NCI-H1694 (cell line): Measurements from ENCODE around the gene CLEC4G.
"Not testable (repeated sequence)": the region's sequence is repeated elsewhere in the genome, so short reads cannot be mapped to it uniquely, and the experiment has no call there.

Source experiments
- DNase-seq: peaks from one replicate; lab custom pipeline; 2025; lab: John Stamatoyannopoulos, UW

CLEC4G gene

GRCh38 chr19:7746903-7747884 lies 15.3 kb upstream of the CLEC4G start, which contains the start of gene CD209:
CD209 (minus strand) TSS chr19:7747534; CDS start chr19:7747511, 23 bp downstream.
- no peak for DNase-seq

GRCh38 chr19:7746306-7746705 lies 14.4 kb upstream of the CLEC4G start:
- DNase-seq = not testable (repeated sequence)

GRCh38 chr19:7744871-7745650 lies 13.2 kb upstream of the CLEC4G start:
- no peak for DNase-seq

GRCh38 chr19:7744199-7744786 lies 12.4 kb upstream of the CLEC4G start:
- DNase-seq = no peak

GRCh38 chr19:7743425-7743841 lies 11.5 kb upstream of the CLEC4G start:
- no peak for DNase-seq

GRCh38 chr19:7742991-7743390 lies 11.1 kb upstream of the CLEC4G start:
- no peak for DNase-seq

- no peak for DNase-seq
Measured at GRCh38 chr19:7742575-7742974, 10.7 kb upstream of the CLEC4G start.

GRCh38 chr19:7740682-7741054 lies 8.8 kb upstream of the CLEC4G start:
- no peak for DNase-seq

- no peak for DNase-seq
Measured at GRCh38 chr19:7739801-7740681, 8.1 kb upstream of the CLEC4G start.

- DNase-seq = no peak
Measured at GRCh38 chr19:7739211-7739755, 7.4 kb upstream of the CLEC4G start.

- no peak for DNase-seq
Measured at GRCh38 chr19:7738023-7738422, 6.1 kb upstream of the CLEC4G start.

- no peak for DNase-seq
Measured at GRCh38 chr19:7737215-7737614, 5.3 kb upstream of the CLEC4G start.

- DNase-seq = no peak
Measured at GRCh38 chr19:7736148-7736547, 4.2 kb upstream of the CLEC4G start.

GRCh38 chr19:7734220-7735203 lies 2.6 kb upstream of the CLEC4G start:
- DNase-seq = no peak

GRCh38 chr19:7733376-7733775 lies 1.5 kb upstream of the CLEC4G start:
- DNase-seq = no peak

- no peak for DNase-seq
Measured at GRCh38 chr19:7731615-7732014, 295 bp downstream of the CLEC4G start.

- DNase-seq = no peak
Measured at GRCh38 chr19:7731218-7731595, 703 bp downstream of the CLEC4G start.

- DNase-seq = no peak
Measured at GRCh38 chr19:7730286-7731217, 1.4 kb downstream of the CLEC4G start.

GRCh38 chr19:7729831-7730285 lies 2.1 kb downstream of the CLEC4G start:
- DNase-seq = no peak
